ENCODE results near the gene MATN1.

GRCh38 chr1:30686236-30686935, 37.0 kb downstream of the MATN1 start:
- TF ChIP-seq CTCF (IDR thresholded peaks at IDR 0.05) (no peak), POLR2A (IDR thresholded peaks at IDR 0.05) (no peak)

All from Peyer's patch (tissue), 4 donors.